HG02973 (cell line): ENCODE results near the gene ARVCF.
A peak's percentile ranks its signal among the peaks of the same experiment; 100 is the strongest.

Experiments used
- ATAC-seq: cut with Tn5 transposase; IDR thresholded peaks from one replicate; pipeline ENCODE4 v1.9.1; 2021; ENCODE audit warnings: moderate library complexity; ENCODE audit not compliant: unreplicated experiment

The ARVCF gene

GRCh38 chr22:19962909-19963806, 53.5 kb downstream of the ARVCF start:
- no peak for ATAC-seq

- no peak for ATAC-seq
Measured at GRCh38 chr22:19962246-19962908, 54.2 kb downstream of the ARVCF start.

- no peak for ATAC-seq
Measured at GRCh38 chr22:19961868-19962245, 54.8 kb downstream of the ARVCF start.

DNA sequence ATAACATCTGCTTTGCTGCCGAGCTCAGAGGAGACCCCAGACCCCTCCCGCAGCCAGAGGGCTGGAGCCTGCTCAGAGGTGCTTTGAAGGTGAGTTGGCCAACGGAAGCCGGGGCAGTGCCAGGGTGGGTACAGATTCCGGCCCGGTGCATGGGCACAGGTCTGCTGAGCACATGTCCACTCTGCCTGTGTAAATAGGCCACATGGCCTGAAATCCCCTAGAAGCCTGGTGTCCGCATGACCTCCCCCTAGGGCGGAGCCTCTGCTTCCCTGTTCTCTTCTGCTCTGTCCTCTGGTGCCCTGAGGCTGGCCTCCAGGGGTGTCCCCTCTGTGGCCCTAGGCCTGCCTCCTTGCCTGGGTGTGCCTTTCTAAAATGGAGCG, 55.4 kb downstream of the ARVCF start:
- no peak for ATAC-seq

- no peak for ATAC-seq
Measured at GRCh38 chr22:19960491-19961200, 56.0 kb downstream of the ARVCF start.

DNA sequence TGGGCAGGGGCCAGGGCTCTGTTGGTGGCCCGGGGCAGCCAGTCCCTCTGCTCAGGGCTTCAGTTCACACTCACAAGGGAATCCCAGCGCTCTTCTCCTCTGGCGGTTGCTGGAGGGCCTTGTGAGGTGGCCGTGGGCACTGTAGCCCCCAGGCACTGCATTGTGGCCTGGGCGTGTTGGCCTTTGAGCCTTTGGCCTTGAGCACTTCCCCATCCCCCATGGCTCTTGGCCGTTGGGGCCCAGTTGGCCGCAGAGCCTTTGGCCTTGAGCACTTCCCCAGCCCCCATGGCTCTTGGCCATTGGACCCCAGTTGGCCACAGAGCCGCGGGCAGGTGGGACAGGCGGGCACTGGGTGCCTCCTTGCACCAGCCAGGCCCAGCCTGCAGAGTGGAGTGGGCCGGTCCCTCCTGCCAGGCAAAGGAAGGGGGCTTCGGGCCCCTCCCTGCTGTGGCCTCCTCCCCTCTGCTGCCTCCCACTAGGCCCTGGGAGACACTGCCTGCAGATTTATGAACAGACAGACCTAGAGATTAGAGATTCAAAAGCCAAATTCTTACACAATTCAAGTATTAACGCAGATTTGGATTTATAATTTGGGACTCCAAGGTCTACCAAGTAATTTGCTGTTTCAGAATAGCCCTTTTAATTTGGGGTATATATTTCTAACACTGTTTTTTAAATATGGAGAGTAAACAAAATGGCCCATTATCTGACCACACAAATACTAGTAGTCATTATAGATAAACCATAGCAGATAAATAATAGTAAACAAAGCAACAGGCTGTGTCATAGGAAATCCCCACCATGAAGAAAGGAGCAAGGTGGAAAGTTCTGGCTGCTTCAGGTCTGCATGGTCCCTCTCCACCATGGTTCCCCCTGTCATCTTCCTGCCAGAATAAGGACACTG, 56.8 kb downstream of the ARVCF start:
- no peak for ATAC-seq

DNA sequence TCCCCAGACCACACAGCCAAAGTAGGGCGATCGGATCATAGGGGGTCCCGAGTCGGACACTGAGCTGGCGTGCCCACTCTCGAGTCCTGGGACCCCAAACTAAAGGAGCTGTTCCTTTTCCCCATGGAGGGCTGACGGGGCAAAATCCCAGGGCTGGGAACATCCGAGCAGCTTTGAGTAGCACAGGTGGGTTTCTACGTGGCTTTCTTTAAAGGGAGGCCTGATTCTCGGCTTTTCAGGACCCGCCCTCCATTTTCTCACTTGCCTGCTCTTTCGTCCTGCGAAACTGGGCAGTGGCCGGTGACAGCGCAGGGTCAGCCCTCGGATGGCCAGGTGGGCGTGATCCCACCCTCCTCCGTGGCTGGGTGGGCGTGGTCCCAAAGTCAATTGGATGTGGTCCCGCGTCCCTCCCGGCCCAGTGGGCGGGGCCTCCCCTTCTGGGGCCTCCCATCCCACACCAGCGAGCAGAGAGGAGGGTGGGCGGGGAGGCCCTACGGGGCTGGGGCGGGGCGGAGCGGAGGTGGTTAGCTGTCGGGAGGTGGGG, 57.5 kb downstream of the ARVCF start:
- ATAC-seq: no peak

DNA sequence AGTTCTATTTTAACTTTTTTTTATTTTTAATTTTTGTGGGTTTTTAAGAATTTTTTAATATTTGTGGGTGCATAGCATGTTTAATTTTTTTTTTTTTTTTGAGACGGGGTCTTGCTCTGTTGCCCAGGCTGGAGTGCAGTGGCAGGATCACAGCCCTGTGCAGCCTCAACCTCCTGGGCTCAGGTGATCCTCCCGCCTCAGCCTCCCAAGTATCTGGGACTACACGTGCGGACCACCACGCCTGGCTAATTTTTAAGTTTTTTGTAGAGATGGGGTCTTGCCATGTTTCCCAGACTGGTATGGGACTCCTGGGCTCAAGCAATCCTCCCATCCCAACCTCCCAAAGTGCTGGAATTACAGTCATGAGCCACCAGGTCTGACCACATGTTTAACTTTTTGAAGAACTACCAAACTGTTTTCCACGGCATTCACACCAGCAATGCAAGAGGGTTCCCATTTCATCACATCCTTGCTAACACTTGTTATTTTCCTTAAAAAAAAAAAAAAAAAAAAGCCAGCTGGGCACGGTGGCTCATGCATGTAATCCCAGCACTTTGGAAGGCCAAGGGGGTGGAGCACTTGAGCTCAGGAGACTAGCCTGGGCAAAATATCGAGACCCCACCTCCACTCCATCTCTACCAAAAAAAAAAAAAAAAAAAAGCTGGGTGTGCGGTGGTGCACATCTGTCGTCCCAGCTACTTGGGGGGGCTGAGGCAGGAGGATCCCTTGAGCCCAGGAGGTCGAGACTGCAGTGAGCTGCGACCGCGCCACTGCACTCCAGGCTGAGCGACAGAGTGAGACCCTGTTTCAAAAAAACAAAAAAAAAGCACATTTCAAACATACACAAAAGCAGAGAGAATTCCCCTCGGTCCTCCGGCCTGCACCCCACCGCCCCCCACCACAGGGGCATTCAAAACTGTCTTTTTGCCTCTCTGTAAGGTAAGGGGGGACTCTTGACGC, 58.3 kb downstream of the ARVCF start:
- no peak for ATAC-seq

- ATAC-seq: no peak
Measured at GRCh38 chr22:19957445-19957844, 59.2 kb downstream of the ARVCF start.

GRCh38 chr22:19955241-19956128, 61.1 kb downstream of the ARVCF start:
- no peak for ATAC-seq

DNA sequence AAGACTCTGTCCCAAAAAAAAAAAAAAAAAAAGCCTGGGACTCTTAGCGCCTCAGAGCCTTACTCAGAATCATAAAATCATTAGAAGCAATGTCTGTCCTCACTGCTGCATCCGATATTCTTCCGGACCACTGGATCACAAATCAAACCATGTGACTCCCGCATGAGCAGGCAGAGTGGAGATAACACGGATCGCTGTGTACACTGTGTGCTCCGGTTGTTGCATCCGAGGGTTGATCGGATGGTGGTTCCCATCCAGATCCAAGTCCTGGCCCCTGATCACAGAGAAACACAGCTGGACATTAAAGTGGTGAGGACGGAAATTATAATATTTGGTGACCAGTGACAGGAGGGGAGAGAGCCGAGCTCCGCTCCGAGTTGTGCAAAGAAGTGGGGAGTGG, 65.3 kb downstream of the ARVCF start:
- no peak for ATAC-seq

DNA sequence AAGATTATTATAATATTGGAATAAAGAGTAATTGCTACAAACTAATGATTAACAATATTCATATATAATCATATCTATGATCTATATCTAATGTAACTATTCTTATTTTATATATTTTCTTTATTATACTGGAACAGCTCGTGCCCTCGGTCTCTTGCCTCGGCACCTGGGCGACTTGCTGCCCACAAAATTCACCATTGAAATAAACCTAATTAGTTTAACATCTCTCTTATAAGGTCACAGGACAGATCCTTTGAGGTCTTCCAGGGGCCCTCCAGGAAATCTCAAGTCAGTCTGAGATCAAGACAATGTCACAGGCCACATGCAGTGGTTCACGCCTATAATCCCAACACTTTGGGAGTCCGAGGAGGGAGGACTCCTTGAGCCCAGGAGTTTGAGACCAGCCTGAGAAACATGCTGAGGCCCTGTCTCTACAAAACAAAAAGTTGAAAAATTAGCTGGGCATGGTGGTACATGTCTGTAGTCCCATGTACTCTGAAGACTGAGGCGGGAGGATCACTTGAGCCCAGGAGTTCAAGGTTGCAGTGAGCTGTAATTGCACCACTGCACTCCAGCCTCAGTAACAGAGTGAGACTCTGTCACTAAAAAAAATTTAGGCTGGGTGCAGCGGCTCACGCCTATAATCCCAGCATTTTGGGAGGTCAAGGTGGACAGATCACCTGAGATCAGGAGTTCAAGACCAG, 68.4 kb downstream of the ARVCF start:
- ATAC-seq: no peak

GRCh38 chr22:19943082-19944026, 73.3 kb downstream of the ARVCF start:
- ATAC-seq: no peak

GRCh38 chr22:19942157-19943081, 74.2 kb downstream of the ARVCF start:
- no peak for ATAC-seq

- peak; percentile 59 for ATAC-seq
Measured at GRCh38 chr22:19941365-19942082, 75.1 kb downstream of the ARVCF start, which contains the start of the genes COMT and TXNRD2. Gene COMT (plus strand): TSS chr22:19941772. CDS start chr22:19962527, 20,755 bp downstream. Gene TXNRD2 (minus strand): TSS chr22:19941818. CDS start chr22:19941803, 15 bp downstream.
